RWPE2 (cell line): ENCODE measurements around the gene GPRASP2.

Experiments used
- ATAC-seq: fragments of 200-7000 bp; cut with Tn5 transposase; 3 replicates; pipeline ENCODE4 v1.9.1; 2021; ENCODE audit warnings: low read depth
- DNase-seq: peaks from one replicate; pipeline ENCODE4 v3.0.0-alpha.2; 2020; ENCODE audit warnings: low spot score
- H3K27ac ChIP-seq: fragments of 450-650 bp; 2 replicates; pipeline ENCODE4 v1.5.1; 2017; ENCODE audit warnings: mild to moderate bottlenecking; ENCODE audit not compliant: poor library complexity, severe bottlenecking
- H3K27me3 ChIP-seq: fragments of 250-450 bp; sonication (Bioruptor Pico); 2 replicates; pipeline ENCODE4 v1.5.1; 2021; ENCODE audit warnings: mild to moderate bottlenecking, moderate library complexity; ENCODE audit not compliant: insufficient read depth, poor library complexity, severe bottlenecking
- H3K36me3 ChIP-seq: fragments of 250-450 bp; sonication (Bioruptor Pico); 2 replicates; pipeline ENCODE4 v1.5.1; 2020; ENCODE audit warnings: low read depth, mild to moderate bottlenecking, moderate library complexity
- H3K4me1 ChIP-seq: fragments of 250-450 bp; sonication (Bioruptor Pico); 2 replicates; pipeline ENCODE4 v1.5.1; 2021; ENCODE audit warnings: mild to moderate bottlenecking, moderate library complexity; ENCODE audit not compliant: insufficient read depth, poor library complexity, severe bottlenecking
- H3K4me3 ChIP-seq: fragments of 250-450 bp; sonication (Bioruptor Pico); 2 replicates; pipeline ENCODE4 v1.5.1; 2021; ENCODE audit warnings: mild to moderate bottlenecking, moderate library complexity; ENCODE audit not compliant: severe bottlenecking
- H3K9me3 ChIP-seq: fragments of 250-450 bp; sonication (Bioruptor Pico); 2 replicates; pipeline ENCODE4 v1.5.1; 2021; ENCODE audit warnings: mild to moderate bottlenecking, moderate library complexity; ENCODE audit not compliant: severe bottlenecking
- TF ChIP-seq, protein P1 (sequence below): fragments of 450-650 bp; IDR thresholded peaks from one replicate; pipeline ENCODE4 v1.5.1; 2017; ENCODE audit warnings: mild to moderate bottlenecking, moderate library complexity; ENCODE audit not compliant: poor library complexity, severe bottlenecking

Gene GPRASP2

DNA sequence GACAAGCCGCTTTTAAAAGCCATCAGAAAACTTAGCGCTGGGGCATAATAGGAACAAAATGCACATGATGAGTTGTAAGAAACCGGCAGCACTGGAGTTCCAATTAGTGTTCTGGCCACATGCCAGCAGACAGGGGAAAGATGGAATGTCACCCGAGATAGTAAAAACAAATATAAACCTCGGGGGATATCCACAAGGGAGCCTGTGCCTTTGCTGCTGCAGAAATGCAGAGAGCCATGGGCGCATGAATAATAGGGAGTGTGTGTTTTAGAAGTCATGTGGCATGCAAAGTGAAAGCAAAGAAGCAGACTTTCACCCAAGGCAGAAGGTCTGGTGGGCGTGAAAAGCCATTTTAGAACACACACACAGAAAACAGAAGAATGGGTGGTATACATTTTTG lies 27.4 kb downstream of the GPRASP2 start:
- Histone ChIP-seq H3K9me3 (no peaks in the 10 kb centered on the region), H3K27ac (no peak overlapping the region), H3K4me1 (no peaks in the 10 kb centered on the region), H3K27me3 (no peaks in the 10 kb centered on the region), H3K4me3 (no peak overlapping the region), H3K36me3 (no peaks in the 10 kb centered on the region)
- TF ChIP-seq, protein P1, sequence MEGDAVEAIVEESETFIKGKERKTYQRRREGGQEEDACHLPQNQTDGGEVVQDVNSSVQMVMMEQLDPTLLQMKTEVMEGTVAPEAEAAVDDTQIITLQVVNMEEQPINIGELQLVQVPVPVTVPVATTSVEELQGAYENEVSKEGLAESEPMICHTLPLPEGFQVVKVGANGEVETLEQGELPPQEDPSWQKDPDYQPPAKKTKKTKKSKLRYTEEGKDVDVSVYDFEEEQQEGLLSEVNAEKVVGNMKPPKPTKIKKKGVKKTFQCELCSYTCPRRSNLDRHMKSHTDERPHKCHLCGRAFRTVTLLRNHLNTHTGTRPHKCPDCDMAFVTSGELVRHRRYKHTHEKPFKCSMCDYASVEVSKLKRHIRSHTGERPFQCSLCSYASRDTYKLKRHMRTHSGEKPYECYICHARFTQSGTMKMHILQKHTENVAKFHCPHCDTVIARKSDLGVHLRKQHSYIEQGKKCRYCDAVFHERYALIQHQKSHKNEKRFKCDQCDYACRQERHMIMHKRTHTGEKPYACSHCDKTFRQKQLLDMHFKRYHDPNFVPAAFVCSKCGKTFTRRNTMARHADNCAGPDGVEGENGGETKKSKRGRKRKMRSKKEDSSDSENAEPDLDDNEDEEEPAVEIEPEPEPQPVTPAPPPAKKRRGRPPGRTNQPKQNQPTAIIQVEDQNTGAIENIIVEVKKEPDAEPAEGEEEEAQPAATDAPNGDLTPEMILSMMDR: no peak
- DNase-seq (no peak), ATAC-seq (no peak)

DNA sequence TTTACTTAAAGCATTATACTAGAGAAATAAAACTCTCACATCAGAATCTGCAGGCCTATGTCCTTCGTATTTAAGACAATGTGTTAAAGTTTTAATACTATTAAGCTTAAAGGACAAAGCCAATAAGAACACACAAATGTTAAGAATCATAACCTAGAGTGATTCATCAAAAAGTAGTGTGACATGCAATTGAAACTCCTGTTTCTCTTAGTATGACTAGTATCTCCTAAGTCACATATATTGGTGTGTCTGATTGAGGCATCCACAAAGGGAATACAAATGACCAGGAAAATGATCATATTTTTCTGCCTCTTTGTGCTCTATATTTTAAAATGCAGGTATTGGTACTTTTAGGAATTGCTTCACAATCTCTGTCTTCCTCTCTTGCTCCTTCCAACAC lies 32.1 kb downstream of the GPRASP2 start:
- H3K4me1 ChIP-seq: no peaks in the 10 kb centered on the region
- no peak overlapping the region for H3K27ac ChIP-seq
- H3K9me3 ChIP-seq: no peaks in the 10 kb centered on the region
- H3K27me3 ChIP-seq: no peaks in the 10 kb centered on the region
- TF ChIP-seq, protein P1: no peak
- no peak for DNase-seq
- ATAC-seq: no peak
- H3K4me3 ChIP-seq: no peak overlapping the region
- H3K36me3 ChIP-seq: no peaks in the 10 kb centered on the region

DNA sequence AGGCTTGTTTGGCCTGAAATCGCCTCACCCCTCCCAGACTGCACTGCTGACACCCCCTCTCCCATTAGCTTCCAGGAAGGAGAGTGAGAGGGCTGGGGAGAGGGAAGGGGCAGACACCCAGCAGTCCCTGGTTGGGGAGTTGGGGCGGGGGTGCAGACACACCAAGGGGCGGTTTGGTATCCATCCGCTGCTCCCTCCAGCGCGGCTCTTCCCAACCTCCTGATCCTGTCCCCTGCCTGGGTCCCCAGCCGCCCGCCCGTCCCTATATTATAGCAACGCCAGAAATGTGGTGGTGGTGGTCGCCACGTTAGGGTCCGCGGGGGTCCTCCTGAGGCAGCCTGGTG lies 33.2 kb downstream of the GPRASP2 start:
- H3K27me3 ChIP-seq: no peaks in the 10 kb centered on the region
- TF ChIP-seq, protein P1: no peak
- H3K4me3 ChIP-seq: no peak overlapping the region
- no peak overlapping the region for H3K27ac ChIP-seq
- no peak for ATAC-seq
- DNase-seq: no peak
- no peaks in the 10 kb centered on the region for H3K4me1 ChIP-seq
- H3K36me3 ChIP-seq: no peaks in the 10 kb centered on the region
- H3K9me3 ChIP-seq: no peaks in the 10 kb centered on the region

DNA sequence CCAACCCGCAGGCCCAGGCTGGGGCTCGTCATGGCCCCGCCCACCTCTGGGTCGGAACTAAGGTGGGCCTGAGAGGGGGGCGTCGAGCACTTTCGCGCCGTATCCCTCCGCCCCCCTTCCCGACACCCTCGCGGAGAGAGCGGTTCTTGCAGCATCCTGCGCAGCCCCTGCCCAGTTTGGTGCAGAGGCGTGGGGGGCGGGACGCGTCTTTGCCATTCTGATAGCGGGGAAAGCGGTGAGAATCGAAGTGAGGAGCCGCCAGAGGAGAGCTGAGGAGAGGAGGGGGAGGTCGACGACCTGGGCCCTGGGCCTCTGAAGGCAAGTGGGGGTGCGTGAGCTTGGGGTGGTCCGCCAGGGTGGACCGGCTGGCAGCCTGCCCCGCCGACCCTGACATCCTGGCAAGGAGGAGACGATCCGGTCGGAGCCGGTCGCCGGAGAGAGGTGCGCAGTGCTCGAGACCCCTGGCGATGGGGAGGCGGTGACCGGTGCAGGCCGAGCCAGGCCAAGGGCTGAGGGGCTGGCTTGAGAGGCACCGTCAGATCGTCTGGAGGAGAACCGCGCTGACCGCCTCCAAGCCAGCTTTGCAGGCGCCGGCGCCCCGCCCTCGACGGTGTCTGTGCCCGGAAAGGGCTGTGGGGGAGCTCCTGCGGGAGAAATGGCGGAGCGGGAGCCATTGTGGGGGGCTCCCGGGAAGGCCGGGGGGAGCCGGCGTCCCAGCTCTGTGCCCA lies 33.8 kb downstream of the GPRASP2 start:
- no peaks in the 10 kb centered on the region for H3K27me3 ChIP-seq
- TF ChIP-seq, protein P1: no peak
- peak; percentile 56; the same call in 2 of the 3 replicates for ATAC-seq
- H3K36me3 ChIP-seq: no peaks in the 10 kb centered on the region
- no peaks in the 10 kb centered on the region for H3K9me3 ChIP-seq
- H3K4me1 ChIP-seq: no peaks in the 10 kb centered on the region
- no peak overlapping the region for H3K27ac ChIP-seq
- peak overlapping the region; percentile 30 for H3K4me3 ChIP-seq
- no peak for DNase-seq

DNA sequence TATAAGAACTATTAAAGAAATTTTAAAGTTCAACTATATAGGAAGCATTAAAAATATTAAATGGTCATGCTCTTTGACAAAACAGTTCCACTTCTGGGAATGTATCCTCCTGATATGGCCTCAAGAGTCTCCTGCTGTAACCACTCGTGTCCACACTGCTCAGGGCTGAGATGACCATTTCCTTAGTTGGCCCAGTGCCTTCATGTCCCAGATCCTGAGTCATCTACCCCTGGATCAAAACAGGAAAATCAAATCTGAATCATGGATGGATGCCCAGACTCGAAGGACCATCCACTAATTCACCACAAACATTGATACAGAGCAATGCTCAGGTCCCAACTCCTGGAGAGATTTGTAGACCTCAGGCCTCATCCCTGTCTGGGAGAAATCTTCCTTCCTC lies 53.0 kb downstream of the GPRASP2 start:
- no peaks in the 10 kb centered on the region for H3K9me3 ChIP-seq
- TF ChIP-seq, protein P1: no peak
- no peak overlapping the region for H3K27ac ChIP-seq
- peaks cover 3% of the 10 kb centered on the region for H3K4me1 ChIP-seq
- H3K4me3 ChIP-seq: no peak overlapping the region
- no peaks in the 10 kb centered on the region for H3K27me3 ChIP-seq
- peak; percentile 54 for ATAC-seq
- DNase-seq: no peak
- no peaks in the 10 kb centered on the region for H3K36me3 ChIP-seq
